ENCODE data around the gene PEX3.
A peak's percentile ranks its signal among the peaks of the same experiment; 100 is the strongest.
"Not testable (repeated sequence)": the region's sequence is repeated elsewhere in the genome, so short reads cannot be mapped to it uniquely, and the experiment has no call there.

PEX3 gene

GRCh38 chr6:143498428-143498827 is 47.8 kb downstream of the PEX3 start:
- Histone ChIP-seq H3K36me3 (ENCODE audit: control insufficient read depth, insufficient read depth, low read length) (peaks cover 17% of the 10 kb centered on the region), H3K9ac (ENCODE audit: low read length) (no peak overlapping the region)

GRCh38 chr6:143501851-143502250 is 51.2 kb downstream of the PEX3 start:
- Histone ChIP-seq H3K27ac (ENCODE audit: low read depth, low read length) (no peak overlapping the region), H3K9ac (ENCODE audit: low read length) (no peak overlapping the region), H3K27me3 (ENCODE audit: control insufficient read depth, insufficient read depth, low read length) (no peaks in the 10 kb centered on the region), H3K4me3 (ENCODE audit: low read length) (no peak overlapping the region), H3K4me1 (ENCODE audit: control insufficient read depth, insufficient read depth, low read length) (no peaks in the 10 kb centered on the region), H3K36me3 (ENCODE audit: control insufficient read depth, insufficient read depth, low read length) (peaks cover 20% of the 10 kb centered on the region)

More at GRCh38 chr6:143498428-143498827, 47.8 kb downstream of the PEX3 start:
- no peaks in the 10 kb centered on the region for H3K4me1 ChIP-seq (ENCODE audit: control insufficient read depth, insufficient read depth, low read length)
- H3K27me3 ChIP-seq (ENCODE audit: control insufficient read depth, insufficient read depth, low read length): no peaks in the 10 kb centered on the region
- H3K4me3 ChIP-seq (ENCODE audit: low read length): no peak overlapping the region
- H3K27ac ChIP-seq (ENCODE audit: low read depth, low read length): no peak overlapping the region

GRCh38 chr6:143504369-143504768 is 53.8 kb downstream of the PEX3 start:
- H3K9ac ChIP-seq (ENCODE audit: low read length): no peak overlapping the region
- H3K4me1 ChIP-seq (ENCODE audit: control insufficient read depth, insufficient read depth, low read length): no peaks in the 10 kb centered on the region
- H3K27ac ChIP-seq (ENCODE audit: low read depth, low read length): no peak overlapping the region
- H3K4me3 ChIP-seq (ENCODE audit: low read length): no peak overlapping the region
- H3K27me3 ChIP-seq (ENCODE audit: control insufficient read depth, insufficient read depth, low read length): no peaks in the 10 kb centered on the region
- H3K36me3 ChIP-seq (ENCODE audit: control insufficient read depth, insufficient read depth, low read length): peaks cover 16% of the 10 kb centered on the region

GRCh38 chr6:143505111-143505510 is 54.5 kb downstream of the PEX3 start:
- Histone ChIP-seq H3K4me1 (ENCODE audit: control insufficient read depth, insufficient read depth, low read length) (no peaks in the 10 kb centered on the region), H3K4me3 (ENCODE audit: low read length) (no peak overlapping the region), H3K27ac (ENCODE audit: low read depth, low read length) (no peak overlapping the region), H3K36me3 (ENCODE audit: control insufficient read depth, insufficient read depth, low read length) (peaks cover 11% of the 10 kb centered on the region), H3K9ac (ENCODE audit: low read length) (no peak overlapping the region), H3K27me3 (ENCODE audit: control insufficient read depth, insufficient read depth, low read length) (no peaks in the 10 kb centered on the region)

DNA sequence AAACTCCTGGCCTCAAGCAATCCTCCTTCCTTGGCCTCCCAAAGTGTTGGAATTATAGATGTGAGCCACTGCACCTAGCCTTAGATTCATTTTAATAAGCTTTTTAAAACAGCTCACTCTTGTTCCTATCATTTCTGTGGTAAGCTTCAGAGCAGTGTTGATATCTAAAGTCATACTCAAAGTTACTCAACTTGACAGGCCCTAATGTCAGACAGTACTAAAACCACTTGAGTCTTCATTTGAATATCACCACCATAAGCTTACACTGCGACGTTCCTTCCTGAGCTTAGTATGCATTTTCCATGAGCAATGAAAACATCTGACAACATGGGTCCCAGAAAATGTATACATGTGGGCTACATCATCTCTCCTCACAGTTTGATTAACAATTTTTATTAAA is 54.9 kb downstream of the PEX3 start:
- H3K36me3 ChIP-seq (ENCODE audit: control insufficient read depth, insufficient read depth, low read length): peaks cover 8% of the 10 kb centered on the region
- H3K27ac ChIP-seq (ENCODE audit: low read depth, low read length): no peak overlapping the region
- H3K9ac ChIP-seq (ENCODE audit: low read length): no peak overlapping the region
- H3K27me3 ChIP-seq (ENCODE audit: control insufficient read depth, insufficient read depth, low read length): no peaks in the 10 kb centered on the region
- H3K4me1 ChIP-seq (ENCODE audit: control insufficient read depth, insufficient read depth, low read length): no peaks in the 10 kb centered on the region
- no peak overlapping the region for H3K4me3 ChIP-seq (ENCODE audit: low read length)

GRCh38 chr6:143506199-143506598 is 55.6 kb downstream of the PEX3 start:
- H3K4me3 ChIP-seq (ENCODE audit: low read length): no peak overlapping the region
- peaks cover 3% of the 10 kb centered on the region for H3K36me3 ChIP-seq (ENCODE audit: control insufficient read depth, insufficient read depth, low read length)
- H3K4me1 ChIP-seq (ENCODE audit: control insufficient read depth, insufficient read depth, low read length): no peaks in the 10 kb centered on the region
- H3K27ac ChIP-seq (ENCODE audit: low read depth, low read length): no peak overlapping the region
- no peak overlapping the region for H3K9ac ChIP-seq (ENCODE audit: low read length)
- no peaks in the 10 kb centered on the region for H3K27me3 ChIP-seq (ENCODE audit: control insufficient read depth, insufficient read depth, low read length)

GRCh38 chr6:143506620-143507019 is 56.0 kb downstream of the PEX3 start:
- Histone ChIP-seq H3K4me1 (ENCODE audit: control insufficient read depth, insufficient read depth, low read length) (no peaks in the 10 kb centered on the region), H3K36me3 (ENCODE audit: control insufficient read depth, insufficient read depth, low read length) (peaks cover 3% of the 10 kb centered on the region), H3K9ac (ENCODE audit: low read length) (no peak overlapping the region), H3K4me3 (ENCODE audit: low read length) (no peak overlapping the region), H3K27ac (ENCODE audit: low read depth, low read length) (no peak overlapping the region), H3K27me3 (ENCODE audit: control insufficient read depth, insufficient read depth, low read length) (no peaks in the 10 kb centered on the region)

- no peak overlapping the region for H3K9ac ChIP-seq (ENCODE audit: low read length)
- H3K36me3 ChIP-seq (ENCODE audit: control insufficient read depth, insufficient read depth, low read length): peaks cover 3% of the 10 kb centered on the region
- H3K4me1 ChIP-seq (ENCODE audit: control insufficient read depth, insufficient read depth, low read length): peaks cover 3% of the 10 kb centered on the region
- H3K27me3 ChIP-seq (ENCODE audit: control insufficient read depth, insufficient read depth, low read length): no peaks in the 10 kb centered on the region
- H3K4me3 ChIP-seq (ENCODE audit: low read length): no peak overlapping the region
- H3K27ac ChIP-seq (ENCODE audit: low read depth, low read length): no peak overlapping the region
These were observed 56.9 kb downstream of the PEX3 start for GRCh38 chr6:143507358-143508145.

- H3K27me3 ChIP-seq (ENCODE audit: control insufficient read depth, insufficient read depth, low read length); H3K9ac ChIP-seq (ENCODE audit: low read length); H3K36me3 ChIP-seq (ENCODE audit: control insufficient read depth, insufficient read depth, low read length); H3K4me1 ChIP-seq (ENCODE audit: control insufficient read depth, insufficient read depth, low read length); H3K27ac ChIP-seq (ENCODE audit: low read depth, low read length): not testable (repeated sequence)
- peak overlapping the region; percentile 79 for H3K4me3 ChIP-seq (ENCODE audit: low read length)
These were observed 59.7 kb downstream of the PEX3 start for GRCh38 chr6:143510326-143510725.

DNA sequence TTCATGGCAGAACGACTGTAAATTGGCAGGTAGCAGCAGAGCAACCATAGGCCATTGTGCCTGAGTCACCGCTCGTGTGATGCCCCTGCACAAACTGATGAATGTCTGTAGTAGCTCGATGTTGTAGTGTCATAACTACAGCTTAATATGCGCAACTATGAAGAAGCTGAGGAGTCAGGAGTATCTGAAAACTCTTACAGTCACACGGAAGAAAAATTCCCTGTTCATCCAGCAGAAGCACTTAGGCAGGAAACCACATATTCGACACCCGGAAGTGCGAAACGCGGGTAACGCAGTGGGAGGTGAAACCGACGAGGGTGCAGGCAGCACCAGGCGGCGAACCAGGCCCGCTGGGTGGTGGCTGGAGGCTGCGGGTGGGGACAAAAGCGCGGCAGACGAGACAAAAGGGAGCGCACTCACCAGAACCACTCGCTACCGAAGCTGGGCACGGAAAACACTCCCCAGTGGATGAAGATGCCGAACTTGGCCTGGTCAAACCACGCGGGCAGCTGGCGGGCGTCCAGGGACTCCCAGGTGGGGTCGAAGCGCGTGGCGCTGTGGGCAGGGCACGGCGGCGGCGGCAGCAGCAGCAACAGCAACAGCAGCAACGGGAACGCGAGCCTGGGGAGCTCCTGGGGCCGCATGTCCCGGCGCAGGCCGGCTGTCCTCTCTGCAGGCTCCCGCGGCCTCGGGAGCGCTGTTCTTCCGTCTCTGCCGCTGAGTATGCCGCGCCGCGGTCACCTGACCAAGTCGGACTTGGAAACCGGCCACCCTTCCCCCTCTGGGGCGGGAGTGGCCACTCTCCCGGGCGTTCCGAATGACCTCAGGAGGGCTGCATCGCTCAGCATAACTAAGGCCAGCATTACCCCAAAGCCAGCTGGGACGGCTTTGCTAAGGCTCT is 60.6 kb downstream of the PEX3 start, which contains the start of gene FUCA2:
Gene FUCA2, minus strand, starts transcription at position 730 of the 901 bp plus-strand sequence. Its CDS starts 86 bp downstream, at position 644.
- peak within 1 kb of the TSS; percentile 76 for H3K27ac ChIP-seq (ENCODE audit: low read depth, low read length)

GRCh38 chr6:143513410-143513809 is 62.8 kb downstream of the PEX3 start:
- H3K36me3 ChIP-seq (ENCODE audit: control insufficient read depth, insufficient read depth, low read length): no peaks in the 10 kb centered on the region
- no peak overlapping the region for H3K4me3 ChIP-seq (ENCODE audit: low read length)
- no peaks in the 10 kb centered on the region for H3K27me3 ChIP-seq (ENCODE audit: control insufficient read depth, insufficient read depth, low read length)
- no peak overlapping the region for H3K27ac ChIP-seq (ENCODE audit: low read depth, low read length)
- H3K9ac ChIP-seq (ENCODE audit: low read length): no peak overlapping the region
- peaks cover 9% of the 10 kb centered on the region for H3K4me1 ChIP-seq (ENCODE audit: control insufficient read depth, insufficient read depth, low read length)

More for the DNA sequence above, 60.6 kb downstream of the PEX3 start, which contains the start of gene FUCA2:
- Histone ChIP-seq H3K9ac (ENCODE audit: low read length) (peak within 1 kb of the TSS; percentile 64), H3K36me3 (ENCODE audit: control insufficient read depth, insufficient read depth, low read length) (no peaks in the 10 kb centered on the region), H3K4me1 (ENCODE audit: control insufficient read depth, insufficient read depth, low read length) (peaks cover 9% of the 10 kb centered on the region), H3K4me3 (ENCODE audit: low read length) (peak within 1 kb of the TSS; percentile 79), H3K27me3 (ENCODE audit: control insufficient read depth, insufficient read depth, low read length) (no peaks in the 10 kb centered on the region)

DNA sequence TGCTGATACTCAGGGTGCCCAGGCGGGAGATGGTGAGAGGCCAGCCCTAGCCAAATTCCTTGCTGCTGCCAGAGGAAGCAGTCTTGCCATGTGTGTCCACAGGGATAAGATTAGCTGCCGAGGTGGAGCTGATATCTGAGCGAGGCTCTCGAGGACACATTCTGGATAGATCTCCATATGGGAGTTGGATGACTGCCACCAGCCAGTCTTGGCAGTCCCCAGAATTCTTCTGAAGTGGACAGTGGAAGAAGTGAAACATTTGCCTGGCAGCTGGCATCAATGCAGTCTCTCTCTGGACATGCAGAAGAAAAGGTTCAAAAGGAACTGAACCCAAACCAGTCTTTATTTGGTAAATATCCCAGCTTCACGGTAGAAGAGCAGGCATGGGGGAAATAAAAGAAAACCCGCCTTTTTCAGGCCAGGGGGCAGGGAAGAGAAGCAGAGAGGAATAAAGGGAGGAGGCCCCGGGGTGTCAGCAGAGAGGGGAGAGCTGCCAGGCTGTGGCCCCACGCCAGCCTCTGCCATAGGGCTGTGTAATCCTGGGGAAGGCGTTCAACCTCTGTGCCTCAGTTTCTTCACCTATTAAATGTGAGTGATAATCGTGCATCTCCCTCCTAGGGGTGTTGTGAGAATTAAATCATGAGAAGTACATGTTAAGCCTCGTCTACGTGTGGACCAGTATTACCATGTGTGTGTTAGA is 64.6 kb downstream of the PEX3 start:
- Histone ChIP-seq H3K4me1 (ENCODE audit: control insufficient read depth, insufficient read depth, low read length) (peaks cover 9% of the 10 kb centered on the region), H3K9ac (ENCODE audit: low read length) (no peak overlapping the region), H3K27me3 (ENCODE audit: control insufficient read depth, insufficient read depth, low read length) (no peaks in the 10 kb centered on the region), H3K27ac (ENCODE audit: low read depth, low read length) (no peak overlapping the region), H3K36me3 (ENCODE audit: control insufficient read depth, insufficient read depth, low read length) (no peaks in the 10 kb centered on the region), H3K4me3 (ENCODE audit: low read length) (no peak overlapping the region)

Measured in rectal smooth muscle tissue (tissue), 1 donor.